GM21619 (cell line): ENCODE results near the gene EEFSEC.

Experiments
- ATAC-seq: cut with Tn5 transposase; IDR thresholded peaks from one replicate; pipeline ENCODE4 v1.9.1; 2021; ENCODE audit not compliant: unreplicated experiment

The EEFSEC gene

DNA sequence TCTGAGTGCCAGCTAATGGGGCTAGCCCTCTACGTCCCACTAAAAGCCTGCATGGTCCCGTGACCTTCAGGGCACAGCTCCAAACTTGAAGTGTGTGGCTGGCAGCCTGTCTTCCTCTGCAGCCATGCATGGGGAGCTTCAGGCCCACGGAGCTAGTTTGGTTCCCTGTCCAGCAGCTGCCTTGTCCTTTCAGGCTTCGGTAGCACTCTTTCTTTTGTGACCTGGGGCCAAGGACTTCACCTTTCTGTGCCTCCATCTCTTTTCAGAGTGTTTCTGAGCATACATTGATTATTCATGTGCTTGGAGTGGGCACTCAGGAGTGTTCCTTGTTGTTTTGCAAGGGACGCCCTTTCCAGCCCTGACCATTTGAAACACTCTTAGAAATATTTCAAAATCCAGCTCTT lies 158.2 kb downstream of the EEFSEC start:
- ATAC-seq = no peak

- no peak for ATAC-seq
Observed at GRCh38 chr3:128312271-128312670, 159.0 kb downstream of the EEFSEC start.

DNA sequence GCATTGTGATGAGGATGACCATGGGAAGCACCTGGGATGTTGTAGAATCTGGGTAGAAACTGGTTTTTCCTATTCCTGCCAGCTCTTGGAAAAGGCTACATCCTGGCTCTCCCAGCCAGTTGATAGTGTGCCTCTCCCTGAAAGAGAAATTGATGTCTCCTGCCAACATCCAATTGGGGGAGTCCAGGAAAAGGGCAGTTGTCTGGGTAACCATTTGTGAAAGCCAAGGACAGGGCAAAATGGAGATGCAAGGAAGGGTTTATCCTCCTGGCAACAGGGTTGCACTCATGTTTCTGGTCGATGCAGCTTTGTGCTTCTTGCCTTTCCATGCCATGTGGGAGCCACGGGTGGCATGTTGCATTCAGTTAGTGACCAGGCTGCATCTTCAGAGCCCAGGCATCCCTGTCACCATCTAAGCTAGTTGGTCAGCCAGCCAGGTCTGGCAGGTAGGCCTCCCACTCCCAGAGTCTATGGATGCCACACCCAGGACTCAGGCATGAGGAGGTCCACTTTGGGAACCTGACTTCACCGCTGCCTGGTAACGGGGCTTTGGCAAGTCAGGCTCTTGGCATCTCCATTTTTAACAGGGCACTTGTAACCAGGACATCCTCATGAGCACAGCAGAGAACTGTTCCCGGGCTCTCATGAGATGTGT lies 159.9 kb downstream of the EEFSEC start:
- ATAC-seq = no peak

DNA sequence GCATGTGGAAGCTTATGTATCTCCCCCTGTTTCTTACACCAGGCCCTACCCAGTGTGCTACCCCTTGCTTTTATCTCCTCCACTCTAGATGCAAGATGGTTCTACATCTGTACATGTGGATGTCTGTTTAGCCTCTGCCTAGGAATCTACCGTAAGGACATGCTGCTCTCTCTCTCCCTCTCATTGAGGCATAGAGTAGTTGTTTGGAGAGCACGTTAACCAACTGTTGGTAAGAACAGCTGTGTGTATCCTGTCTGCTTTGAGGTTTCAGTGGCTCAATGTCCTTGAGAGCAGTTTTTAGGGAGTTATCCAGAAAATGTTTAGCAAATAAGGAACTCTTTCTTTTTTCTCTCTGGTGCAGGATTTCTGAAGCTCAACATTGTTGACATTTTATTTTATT lies 160.7 kb downstream of the EEFSEC start:
- ATAC-seq = no peak

GRCh38 chr3:128315313-128315712 lies 162.0 kb downstream of the EEFSEC start:
- ATAC-seq = no peak

DNA sequence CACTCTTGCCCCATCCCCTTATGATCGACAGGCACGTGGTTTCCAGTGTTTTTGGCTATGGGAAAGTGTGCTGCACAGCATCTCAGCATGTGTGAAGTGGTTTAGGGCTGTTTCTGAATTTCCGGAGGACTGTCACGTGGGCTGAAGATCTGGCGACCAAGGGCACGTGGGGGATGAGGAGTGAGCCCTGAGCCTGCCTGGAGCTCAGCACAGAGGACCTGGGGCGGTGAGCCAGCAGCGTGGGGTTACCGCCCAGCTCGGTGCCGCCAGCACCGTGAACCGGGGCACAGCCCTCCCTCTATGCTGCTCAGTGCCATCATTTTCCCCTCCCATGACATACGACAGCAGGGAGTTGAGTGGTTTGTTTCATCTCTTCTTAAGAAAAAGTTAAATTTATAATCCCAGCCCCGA lies 163.2 kb downstream of the EEFSEC start:
- ATAC-seq = no peak

DNA sequence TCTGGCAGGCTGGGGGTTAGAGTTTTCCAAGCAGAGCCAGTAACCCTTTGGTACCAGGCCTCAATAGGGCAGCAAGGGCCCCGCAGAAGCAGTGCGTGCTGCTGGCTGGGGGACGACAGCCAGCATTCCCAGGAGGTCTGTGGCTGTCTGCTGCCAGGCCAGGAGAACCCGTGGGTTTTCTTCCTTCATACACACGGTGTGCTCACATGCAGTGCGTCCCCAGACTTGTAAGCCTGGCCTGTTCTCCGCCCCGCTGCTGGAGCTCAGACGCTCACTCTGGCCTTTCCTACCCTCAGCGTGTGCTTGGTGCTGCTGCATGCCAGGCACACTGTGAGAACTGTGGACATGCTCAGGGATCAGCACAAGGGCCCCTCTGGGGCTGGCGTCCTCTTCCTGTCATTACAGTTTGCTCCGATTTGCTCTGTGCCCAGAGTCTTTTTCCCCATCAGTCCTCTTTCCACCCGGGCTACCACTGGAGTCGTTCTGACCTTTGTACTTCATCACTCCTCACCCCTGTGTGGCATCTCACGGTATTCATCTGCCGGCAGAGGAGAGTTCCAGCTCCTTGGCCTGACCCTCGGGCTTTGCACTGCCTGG lies 163.9 kb downstream of the EEFSEC start:
- ATAC-seq = no peak

DNA sequence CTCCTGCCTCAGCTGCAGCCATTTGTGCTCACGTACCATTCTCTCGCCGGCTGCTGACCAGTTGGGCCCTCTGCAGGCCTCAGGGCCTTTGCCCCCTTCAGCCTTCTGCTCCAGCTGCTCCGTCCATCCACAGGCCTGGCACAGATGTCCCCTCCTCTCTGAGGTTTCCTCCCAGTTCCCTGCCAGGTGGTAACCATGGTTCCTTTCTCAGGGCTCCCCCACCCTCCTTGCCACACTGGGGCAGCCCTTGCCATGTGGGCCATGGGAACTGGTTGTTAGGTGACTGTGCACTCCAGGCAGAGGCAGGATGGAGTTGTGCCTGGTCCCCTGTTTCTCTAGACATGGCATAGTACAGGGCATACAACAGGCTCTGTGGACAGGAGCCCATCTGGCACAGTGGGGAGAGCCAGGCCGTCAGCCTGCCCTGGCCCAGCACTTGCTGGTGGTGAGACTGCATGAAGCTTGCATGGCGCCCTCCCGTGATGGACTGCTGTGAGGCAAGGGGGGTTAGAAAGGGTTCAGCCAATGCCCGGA lies 164.5 kb downstream of the EEFSEC start:
- no peak for ATAC-seq

DNA sequence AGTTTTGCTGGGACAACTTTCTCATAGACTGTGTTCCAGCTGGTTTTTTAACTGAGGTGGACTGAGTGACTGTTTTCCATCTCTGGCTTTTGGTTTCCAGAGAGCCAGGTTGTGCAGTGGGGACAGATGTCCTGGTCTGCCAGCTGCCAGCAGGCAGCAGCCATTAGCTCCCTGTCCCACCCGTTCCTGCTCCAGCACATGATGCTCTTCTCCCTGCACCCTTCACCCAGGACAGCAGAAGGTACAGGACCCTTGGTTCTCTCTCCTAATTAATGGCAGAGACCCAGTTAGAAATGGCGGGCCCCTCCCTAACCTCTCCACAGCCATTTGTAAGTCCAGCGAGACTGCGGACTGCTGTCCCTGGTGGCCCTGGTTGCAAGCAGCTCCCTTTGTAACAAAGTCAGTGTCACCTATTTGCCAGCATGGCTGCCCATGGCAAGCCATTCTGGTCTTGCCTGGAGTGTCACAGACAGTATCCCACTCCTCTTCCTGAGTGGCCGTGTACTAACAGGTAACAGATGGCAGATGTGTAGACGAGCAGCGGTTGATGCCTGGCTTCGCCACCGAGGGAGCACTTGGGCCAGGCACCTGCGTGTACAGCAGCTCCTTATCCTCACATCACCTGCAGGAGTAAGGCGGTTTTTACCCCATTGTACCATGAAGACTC lies 165.1 kb downstream of the EEFSEC start:
- ATAC-seq = no peak

- no peak for ATAC-seq
Observed at GRCh38 chr3:128319107-128319506, 165.8 kb downstream of the EEFSEC start.

DNA sequence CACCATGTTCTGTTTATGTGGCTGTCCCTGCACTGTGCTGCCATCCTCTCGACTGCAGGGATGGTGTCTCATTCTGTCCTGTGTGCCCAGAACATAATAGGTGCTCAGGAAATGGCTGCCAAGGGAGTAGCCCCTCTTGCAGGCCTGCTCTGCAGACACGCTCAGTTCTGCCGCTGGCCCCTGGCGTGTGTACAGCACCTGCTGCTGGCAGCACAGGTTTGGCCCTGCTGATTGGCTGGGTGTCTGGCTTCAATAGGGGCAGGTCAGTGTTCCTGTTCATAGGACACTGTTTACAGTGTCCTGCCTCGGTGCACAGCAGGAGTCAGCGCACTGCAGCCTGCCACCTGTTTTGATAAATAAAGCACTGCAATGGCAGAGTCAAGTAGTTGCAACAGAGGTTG lies 166.5 kb downstream of the EEFSEC start:
- no peak for ATAC-seq

DNA sequence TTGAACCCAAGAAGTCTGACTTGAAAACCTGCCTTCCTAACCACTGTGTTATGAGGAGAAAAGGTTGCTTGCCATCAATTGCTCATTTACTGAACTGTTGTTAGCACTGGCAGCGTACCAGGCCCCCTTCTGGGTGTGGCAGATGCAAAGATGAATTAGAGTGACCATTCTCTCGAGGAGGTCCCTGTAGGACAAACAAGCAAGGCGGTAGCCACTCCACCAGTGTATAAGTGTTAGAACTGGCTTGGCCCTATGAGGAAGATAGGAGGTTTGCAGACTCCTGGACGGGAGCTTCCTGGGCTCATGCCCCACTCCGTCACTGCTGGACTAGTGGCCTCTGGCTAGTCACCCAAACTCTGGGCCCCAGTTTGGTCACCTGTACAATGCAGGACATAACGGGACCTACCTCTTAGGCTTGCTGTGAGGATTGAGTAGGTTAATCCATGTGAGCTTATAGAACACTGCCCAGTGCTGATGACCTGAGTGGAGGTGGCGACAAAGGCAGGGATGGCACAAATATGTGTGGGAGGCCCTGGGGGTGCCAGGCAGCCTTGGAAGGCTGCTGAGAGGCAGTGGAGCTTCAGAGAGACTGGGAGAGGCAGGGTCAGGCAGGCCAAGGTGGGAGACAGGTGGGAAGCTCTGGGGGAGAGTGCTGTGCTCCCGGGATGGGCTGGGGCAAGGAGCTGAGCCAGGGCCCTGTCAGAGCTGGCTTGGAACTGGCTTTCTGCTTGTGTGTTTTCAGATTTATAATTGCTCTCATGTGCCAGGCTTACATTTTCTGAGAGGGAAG lies 167.5 kb downstream of the EEFSEC start:
- ATAC-seq = no peak

- no peak for ATAC-seq
Observed at GRCh38 chr3:128321418-128321817, 168.1 kb downstream of the EEFSEC start.

DNA sequence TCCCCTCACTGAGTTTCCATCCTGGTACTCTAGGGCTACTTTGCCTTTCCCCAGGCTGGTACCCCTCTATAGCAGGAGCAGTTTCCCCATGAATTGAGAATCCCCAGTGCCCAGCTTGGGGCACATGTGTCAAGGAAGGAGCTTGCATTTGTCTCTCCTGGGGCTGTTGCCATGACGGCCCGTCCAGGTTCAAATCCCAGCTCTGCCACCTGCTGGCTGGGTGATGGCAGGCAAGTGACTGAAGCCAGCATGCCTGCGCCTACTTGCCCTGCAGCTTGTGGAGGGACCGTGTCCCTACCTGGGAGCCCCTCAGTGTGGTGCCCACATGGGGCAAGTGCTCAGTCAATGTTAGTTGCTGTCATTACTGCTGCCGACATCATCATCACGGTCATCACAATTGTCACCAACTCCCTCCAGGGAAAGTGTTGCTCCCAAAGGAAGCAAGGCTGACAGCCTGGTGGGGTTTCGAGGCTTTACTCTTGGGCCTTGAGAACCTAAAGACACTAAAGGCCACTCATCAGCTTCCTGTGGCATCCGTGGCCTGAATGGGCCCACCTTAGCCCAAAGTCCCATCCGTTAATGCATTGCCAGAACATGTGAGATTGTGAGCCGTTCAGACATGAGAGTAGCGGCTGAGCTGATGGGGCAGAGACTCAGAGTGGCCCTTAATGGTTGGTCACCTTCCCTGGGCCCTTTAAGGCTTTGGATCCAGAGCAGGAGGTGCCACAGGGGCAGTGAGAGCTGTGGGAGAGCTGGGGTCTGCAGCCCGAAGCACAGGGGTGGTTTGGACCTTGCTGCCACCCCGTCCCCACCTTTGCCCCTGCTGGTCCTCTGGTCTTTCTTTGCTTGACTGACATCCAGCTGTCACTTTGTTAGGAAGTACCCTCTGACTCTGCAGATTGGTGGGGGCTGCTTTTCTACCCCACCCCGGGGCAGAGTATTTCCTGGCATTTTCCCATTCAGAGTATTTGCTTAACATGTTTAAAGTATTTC lies 169.0 kb downstream of the EEFSEC start:
- no peak for ATAC-seq

- no peak for ATAC-seq
Observed at GRCh38 chr3:128323206-128324081, 170.2 kb downstream of the EEFSEC start.

DNA sequence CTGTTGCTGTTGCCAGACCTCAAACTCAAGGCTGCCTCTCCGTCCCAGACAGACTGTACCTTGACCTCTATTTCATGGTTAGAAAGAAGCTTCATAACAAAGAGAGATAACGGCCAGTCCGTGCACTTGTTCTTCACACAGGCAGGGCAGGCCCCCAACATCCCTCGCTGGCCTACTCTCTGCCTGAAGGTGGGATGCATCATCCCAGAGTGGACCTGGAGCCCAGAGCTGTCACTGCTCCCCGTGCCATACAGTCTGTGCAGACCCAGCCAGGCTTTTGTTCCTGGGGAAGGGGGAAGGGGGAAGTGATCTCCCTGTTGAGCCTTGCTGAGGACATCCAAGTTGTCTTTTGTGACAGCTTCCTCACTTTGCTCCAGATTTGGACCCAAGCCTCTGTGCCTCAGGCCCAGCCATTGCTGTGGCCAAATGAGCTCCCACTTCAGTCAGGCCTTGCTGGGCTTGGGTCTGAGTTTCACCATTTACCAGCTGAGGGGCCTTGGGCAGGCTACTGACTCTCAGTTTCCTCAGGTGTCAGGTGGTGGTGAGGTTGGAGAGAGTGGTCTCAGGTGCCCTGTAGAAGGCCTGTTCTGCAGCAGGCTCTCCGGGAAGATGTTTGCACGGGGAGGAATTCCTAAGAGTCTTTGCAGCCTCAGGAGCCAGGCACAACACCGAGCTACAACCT lies 171.8 kb downstream of the EEFSEC start:
- ATAC-seq = no peak

DNA sequence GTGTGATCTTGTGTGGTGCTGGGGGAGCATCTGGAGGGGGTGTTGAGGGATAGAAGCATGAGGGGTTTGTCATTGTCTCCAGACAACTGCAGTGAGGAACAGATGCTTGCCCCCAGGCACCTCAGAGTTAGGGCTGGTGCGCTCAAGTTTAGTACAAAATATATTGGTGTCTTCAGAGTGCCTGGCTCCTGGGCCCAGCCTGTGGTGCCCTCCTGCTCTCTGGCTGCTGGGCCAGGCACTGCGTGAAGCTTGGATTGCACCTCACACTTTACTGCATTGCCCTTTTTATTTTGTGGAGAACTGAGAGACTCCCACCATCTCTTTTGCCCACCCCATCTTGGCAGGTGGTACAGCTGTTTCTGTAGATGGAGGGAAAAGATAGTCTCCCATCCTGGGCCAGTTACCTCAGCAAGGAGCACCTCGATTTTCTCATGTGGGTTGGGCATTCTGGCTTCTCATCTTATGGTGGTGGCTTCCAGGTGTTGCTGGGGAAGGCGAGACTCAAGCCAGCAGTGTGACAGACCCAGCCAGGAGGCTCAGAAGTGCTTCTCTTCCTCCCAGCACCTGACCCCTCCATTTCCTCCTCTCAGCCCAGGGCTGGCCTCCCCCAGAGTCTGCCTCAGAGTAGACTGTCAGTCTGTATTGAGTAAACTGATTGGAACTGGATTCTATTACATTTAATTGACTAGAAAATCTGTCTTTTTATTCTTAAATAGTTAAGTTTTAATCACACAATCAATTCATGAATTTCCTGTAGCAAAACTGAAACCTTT lies 173.0 kb downstream of the EEFSEC start:
- ATAC-seq = no peak

GRCh38 chr3:128327606-128328031 lies 174.3 kb downstream of the EEFSEC start:
- no peak for ATAC-seq
